SW 1271 (cell line): ENCODE data around the gene MN1.

Source experiments
- DNase-seq, 2 experiments: peaks; one replicate each; lab custom pipeline; 2025; lab: John Stamatoyannopoulos, UW

Gene MN1

GRCh38 chr22:27800250-27801201, 1.0 kb downstream of the MN1 start:
- no peak for DNase-seq

GRCh38 chr22:27799827-27800249, 1.7 kb downstream of the MN1 start:
- DNase-seq = no peak

DNA sequence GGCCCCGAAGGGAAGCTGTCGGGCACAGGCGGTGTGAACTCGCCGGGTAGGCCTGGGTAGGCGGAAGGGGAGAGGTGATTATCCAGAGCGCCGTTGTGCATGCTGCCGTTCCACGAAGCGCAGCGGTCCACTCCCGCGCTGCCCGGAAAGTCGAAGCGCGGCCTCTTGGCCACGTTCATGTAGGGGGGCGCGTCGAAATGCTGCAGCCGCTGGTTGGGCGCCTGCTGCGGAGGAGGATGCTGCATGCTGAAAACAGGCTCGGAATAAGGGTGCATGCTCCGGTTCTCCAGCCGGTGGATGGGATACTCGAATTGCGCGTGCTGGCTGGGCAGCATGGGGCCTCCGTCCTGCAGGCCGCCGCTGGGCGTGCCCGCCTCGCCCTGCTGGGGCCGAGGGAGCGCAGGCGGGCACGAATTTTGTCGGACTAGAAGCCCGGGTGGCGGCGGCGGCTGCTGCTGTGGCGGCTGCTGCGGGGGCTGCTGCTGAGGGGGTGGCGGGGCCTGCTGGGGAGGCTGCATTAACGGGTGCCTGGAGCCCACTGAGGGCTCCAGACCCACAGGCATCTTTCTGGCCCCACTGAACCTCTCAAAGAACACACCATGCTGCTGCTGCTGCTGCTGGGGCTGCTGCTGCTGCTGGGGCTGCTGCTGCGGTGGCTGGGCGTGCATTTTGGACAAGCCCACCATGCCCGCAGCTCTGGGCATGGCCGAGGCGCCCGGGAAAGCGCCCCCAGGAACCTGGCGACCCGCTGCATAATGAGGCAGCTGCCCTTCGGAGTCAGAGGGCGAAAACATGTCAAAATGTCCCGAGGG, 2.3 kb downstream of the MN1 start:
- no peak for DNase-seq

- no peak for DNase-seq
Observed at GRCh38 chr22:27798511-27799014, 3.0 kb downstream of the MN1 start.

DNA sequence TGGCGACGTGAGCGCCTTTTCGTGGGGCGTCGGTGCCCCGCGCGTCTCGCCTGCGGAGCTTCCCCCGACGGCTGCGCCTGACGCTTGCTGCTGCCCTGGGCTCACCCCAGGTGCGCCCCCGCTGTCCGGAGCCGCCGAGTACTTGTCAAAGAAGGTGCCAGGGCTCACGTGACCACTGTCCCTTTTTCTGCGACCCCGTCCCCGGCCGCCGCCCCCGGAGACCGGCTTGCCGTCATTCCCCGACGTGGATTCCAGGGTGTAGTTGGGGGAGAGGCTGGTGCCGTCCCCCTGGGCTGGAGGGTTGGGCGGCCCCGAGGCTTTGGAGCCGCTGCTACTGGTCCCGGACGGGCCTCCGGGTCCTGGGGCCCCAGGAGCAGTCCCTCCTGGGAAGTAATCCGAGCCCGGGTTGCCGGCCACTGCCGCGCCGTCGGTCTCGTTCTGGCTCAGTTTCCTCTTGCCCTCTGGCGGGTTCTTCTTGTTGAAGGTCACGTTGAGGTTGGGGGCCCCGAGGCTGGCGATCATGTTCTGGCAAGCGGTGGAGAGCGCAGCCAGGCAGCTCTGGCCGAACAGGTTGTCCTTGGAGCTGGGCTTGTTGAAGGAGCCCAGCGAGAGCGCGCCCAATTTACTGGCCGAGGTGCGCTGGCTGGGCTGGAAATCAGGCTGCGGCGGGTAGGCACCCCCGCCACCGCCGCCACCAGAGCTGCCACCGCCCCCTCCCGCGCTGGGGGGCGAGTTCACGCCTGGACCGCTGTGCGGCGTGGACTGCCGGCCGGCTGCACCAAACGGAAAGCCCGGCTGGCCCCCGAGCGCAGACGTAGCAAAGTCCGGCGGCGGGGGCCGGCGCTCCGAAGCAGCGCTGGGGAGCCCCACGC, 3.8 kb downstream of the MN1 start:
- DNase-seq = no peak

- DNase-seq = no peak
Observed at GRCh38 chr22:27796829-27797519, 4.6 kb downstream of the MN1 start.

DNA sequence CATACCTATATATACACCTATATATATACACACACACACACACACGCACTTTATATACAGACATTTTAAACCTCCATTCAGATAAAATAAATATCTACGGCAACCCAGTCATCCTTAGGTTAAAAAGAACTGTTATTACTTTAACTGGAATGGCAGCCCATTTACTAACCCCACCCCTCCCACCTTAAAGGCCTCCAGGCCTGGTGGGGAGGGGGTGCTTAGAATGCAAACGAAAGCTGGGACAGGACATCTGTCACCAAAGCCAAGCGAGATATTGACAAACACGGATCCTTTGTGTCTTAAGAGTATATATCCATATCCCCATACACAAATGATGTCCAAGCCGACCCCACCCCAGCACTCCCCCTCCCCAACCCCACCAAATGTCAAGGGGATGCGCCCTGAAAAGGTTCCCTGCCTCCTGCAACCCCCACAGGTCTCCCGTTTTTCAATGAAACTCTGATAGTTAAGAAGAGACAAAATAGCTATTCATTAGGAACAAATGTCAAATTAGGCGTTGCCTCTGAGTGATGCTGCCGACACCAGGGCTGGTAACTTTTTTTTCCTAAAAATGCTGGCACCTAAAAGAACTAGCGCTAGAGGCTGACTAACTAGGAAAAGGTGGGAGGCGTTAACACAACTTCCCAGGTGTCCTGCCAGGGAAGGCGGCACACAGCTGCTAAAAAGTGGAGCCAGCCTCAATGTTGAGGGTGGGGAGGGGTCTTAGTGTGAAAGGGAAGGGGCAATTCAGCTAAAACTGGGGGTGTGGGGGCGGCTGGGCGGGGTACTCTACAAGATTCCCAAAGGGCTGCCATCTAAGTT, 5.6 kb downstream of the MN1 start:
- DNase-seq = no peak

DNA sequence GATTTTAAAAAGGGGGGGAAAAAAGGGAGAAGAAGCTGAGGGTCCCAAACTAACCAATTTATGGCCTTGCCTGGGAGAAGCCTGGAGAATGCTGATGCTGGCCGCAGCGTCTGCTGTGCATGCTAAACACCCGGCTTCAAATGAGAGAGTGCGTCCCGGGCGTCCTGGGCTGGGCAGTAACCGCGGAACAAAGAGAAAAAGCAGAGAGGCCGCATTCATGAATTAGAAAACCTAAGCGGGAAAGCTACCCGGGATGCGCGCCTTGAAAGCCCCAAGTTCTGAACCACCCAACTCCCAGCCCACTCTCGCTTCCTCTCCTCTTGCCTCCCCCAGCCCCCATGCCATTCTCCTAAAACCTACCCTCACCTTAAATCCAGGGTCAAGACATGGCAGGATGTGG, 6.5 kb downstream of the MN1 start:
- DNase-seq = no peak

- DNase-seq = no peak
Observed at GRCh38 chr22:27794226-27794625, 7.3 kb downstream of the MN1 start.

- DNase-seq = no peak
Observed at GRCh38 chr22:27793576-27793975, 8.0 kb downstream of the MN1 start.

- DNase-seq = no peak
Observed at GRCh38 chr22:27792452-27793161, 8.9 kb downstream of the MN1 start.

- DNase-seq = no peak
Observed at GRCh38 chr22:27791859-27792241, 9.7 kb downstream of the MN1 start.

- no peak for DNase-seq
Observed at GRCh38 chr22:27791159-27791858, 10.2 kb downstream of the MN1 start.

- DNase-seq = no peak
Observed at GRCh38 chr22:27790376-27791158, 11.0 kb downstream of the MN1 start.

DNA sequence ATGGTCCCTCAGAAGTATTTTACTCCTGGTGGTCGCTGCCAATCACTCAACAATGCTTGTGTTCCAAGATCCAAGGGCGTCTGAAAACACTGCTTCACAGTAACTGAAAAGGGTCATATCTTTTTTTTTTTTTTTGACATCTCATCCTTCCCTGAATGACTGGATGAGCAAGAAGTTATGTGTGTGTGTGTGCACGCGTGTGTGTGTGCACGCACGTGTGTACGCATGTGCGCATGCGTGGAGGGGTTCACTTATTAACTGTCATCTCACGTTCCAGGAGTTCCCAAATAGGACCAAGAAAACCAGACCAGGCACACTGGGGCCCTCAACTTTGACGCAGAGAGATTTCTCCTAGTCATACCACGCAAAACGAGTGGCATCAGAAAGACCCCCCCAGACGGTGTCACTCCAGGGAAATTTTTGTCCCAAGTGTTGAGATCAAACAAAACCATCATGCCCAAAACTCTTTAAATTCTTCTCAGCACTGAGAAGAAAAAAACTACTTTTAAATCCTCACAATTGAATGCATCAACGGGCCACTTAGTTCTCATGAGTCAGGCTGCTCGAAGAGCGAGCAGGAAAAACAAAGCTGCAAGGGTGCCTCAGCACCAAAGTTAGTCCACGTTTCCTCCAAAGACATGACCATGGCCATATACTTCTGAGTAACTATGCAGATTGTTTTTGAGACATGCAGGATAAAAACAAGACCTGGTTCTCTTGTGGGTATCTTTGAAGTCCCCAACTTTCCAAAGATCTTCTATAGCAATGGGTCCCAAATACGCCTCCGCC, 12.9 kb downstream of the MN1 start:
- DNase-seq = no peak

DNA sequence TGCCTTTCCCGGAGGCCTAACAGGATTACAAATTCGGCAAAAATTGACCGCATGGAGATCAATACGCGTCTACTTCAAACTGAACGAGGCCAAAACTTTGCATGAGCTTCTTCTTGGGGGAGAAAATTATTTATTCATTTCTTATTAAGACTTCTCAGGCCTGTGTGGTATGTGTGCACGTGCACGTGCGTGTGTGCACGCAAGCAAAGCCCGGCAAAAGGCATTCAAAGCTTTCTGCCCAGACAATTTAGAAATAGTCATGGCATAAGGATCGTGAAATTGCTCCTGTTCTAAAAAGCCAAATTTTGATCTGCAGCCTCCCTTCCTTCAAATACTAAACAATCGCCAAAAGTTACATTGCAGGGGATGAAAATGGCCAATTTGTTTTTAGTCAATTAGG, 14.6 kb downstream of the MN1 start:
- no peak for DNase-seq

DNA sequence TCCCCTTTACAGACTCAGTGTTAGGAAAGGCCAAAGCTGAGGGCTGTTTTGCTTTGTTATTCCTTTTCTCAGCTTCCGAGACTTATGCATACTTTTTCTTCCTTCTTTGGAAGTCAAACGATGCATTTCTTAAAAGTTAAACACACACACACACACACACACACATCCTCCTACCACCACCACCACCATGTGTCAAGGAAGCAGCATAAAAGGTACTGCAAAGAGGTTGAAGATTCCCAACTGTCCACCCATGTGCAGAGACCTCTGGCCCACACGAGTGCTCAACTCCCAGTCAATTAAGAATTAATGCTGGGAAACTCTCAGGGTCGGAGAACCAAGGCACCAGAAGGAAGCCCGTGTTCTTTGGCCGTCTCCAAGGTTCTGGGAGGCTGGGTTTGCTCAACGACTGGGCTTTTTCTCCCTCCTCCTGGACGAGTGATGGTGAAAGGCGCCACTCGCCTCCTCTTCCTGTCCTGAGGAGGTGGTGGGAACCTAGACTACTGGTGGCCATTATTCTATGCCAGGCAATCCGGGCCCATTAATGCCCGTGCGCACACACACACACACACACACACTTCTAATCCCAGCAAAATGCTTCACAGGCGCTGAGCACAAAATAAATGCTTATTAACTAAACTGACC, 15.1 kb downstream of the MN1 start:
- DNase-seq = no peak
